HEK293 (cell line): Measurements from ENCODE around the gene SEC24B.

Experiments
- YY1 ChIP-seq: fragments of 450-650 bp; formaldehyde crosslinking; IDR thresholded peaks from 2 replicates; pipeline ENCODE4 v1.5.1; 2018; ENCODE audit warnings: missing biosample characterization, missing genetic modification characterization
- ZNF292 ChIP-seq: fragments of 450-650 bp; formaldehyde crosslinking; IDR thresholded peaks from 2 replicates; pipeline ENCODE4 v1.5.1; 2016; ENCODE audit warnings: low read depth, missing biosample characterization, missing genetic modification characterization, borderline replicate concordance

DNA sequence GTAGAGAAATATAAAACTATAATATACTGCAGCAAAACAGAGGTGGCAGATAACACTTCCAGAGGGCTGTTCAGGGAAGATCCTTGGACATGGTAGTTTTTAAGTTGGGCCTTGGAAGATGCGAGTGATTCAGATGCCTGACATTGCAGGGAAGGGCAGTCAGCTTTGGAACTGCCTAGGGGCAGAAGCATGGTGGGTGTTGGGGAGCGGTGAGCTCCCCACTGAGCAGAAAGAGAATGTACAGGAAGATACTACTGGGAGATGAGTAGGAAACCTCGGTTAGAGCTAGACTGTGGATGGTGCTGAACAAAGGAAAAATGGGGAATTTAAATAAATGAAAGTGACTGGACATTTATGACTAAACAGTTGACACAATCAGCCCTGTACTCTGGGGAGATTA is 24.9 kb upstream of the SEC24B start:
- TF ChIP-seq YY1 (tag by site-specific recombination) (no peak), ZNF292 (tag by site-specific recombination) (no peak)
